NCI-H2171 (cell line): ENCODE measurements around the gene CCDC14.
A peak's percentile ranks its signal among the peaks of the same experiment; 100 is the strongest.
"Not testable (repeated sequence)": the region's sequence is repeated elsewhere in the genome, so short reads cannot be mapped to it uniquely, and the experiment has no call there.

Experiments
- DNase-seq: peaks from one replicate; lab custom pipeline; 2025; lab: John Stamatoyannopoulos, UW

CCDC14 gene

DNA sequence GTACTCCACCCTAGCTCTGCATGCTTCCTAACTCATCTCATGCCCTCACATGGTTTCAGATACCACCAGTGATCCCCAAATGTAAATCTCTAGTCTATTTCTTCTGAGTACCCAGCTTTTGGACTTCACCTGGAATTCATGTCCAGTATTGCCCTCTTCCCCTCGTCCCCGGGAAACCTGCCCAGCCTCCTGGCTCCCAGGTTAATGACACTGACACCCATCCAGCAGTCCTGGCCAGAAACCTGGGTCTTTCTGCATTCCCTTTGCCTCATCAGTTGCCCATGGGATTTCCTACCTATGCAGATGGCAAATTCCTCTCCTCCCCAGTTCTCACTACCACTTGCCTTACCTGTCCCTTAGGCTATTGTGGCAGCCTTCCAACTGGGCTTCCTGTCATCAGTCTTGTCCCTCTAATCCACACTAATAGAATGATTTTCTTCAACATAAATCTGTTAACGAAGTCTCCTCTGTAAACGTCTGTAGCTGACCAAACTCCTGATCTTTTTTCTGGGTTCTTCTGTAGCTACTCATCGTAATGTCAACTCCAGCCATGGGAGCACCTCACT is 61.6 kb downstream of the CCDC14 start:
- DNase-seq = no peak

DNA sequence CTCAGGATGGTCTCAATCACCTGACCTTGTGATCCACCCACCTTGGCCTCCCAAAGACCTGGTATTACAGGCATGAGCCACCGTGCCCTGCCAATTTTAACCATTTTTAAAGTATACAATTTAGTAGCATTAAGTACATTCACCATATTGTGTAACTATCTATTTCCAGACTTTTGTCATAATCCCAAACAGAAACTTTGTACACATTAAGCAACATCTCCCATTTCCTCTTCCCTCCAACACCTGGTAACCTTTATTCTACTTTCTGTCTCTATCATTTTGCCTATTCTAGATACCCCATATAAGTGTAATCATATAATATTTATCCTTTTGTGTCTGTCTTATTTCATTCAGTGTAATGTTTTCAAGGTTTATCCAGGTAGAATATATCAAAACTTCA is 68.0 kb downstream of the CCDC14 start:
- DNase-seq = no peak

DNA sequence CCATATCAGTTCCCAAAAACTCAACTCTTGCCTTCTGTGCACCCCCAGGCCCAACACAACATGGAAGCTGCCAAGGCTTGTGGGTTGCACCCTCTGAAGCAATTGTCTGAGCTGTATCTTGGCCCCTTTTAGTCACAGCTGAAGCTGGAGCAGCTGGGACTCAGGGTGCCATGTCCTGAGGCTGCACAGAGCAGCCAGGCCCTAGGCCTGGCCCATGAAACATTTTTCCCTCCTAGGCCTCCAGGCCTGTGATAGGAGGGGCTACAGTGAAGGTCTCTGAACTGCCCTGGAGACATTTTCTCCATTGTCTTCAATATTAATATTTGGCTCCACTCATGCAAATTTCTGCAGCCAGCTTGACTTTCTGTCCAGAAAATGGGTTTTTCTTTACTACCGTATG is 68.8 kb downstream of the CCDC14 start:
- no peak for DNase-seq

DNA sequence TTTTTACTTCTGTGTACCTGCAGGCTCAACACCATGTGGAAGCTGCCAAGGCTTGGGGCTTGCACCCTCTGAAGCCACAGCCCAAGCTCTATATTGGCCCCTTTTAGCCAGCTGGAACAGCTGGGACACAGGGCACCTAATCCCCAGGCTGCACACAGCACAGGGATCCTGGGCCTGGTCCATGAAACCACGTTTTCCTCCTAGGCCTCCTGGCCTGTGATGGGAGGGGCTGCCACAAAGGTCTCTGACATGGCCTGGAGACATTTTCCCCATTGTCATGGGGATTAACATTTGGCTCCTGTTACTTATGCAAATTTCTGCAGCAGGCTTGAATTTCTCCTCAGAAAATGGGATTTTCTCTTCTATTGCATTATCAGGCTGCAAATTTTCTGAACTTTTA is 70.0 kb downstream of the CCDC14 start:
- DNase-seq = not testable (repeated sequence)

DNA sequence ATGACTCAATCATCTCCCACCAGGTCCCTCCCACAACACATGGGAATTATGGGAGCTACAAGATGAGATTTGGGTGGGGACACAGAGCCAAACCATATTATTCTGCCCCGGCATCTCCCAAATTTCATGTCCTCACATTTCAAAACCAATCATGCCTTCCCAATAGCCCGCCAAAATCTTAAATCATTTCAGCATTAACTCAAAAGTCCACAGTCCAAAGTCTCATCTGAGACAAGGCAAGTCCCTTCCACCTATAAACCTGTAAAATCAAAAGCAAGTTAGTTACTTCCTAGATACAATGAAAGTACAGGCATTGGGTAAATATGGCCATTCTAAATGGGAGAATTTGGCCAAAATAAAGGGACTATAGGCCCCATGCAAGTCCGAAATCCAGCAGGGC is 70.9 kb downstream of the CCDC14 start:
- not testable (repeated sequence) for DNase-seq

DNA sequence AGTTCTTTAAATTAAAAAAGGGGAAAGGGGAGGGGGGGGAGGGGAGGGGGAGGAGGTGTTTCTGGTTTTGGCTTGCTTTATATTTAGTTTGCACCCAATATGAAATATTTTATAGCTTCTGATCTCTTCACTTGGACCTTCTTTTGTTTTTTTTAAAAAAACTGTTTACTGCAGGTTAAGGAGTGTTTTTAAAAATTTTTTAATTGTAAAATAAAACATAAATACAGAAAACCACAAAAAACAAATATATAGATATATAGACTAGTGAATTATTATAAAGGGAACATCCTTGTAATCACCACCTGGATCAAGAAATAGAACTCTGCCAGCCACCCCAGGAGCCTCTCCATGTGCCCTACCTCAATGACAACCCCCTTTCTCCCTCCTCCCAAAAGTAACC is 76.0 kb downstream of the CCDC14 start:
- no peak for DNase-seq

DNA sequence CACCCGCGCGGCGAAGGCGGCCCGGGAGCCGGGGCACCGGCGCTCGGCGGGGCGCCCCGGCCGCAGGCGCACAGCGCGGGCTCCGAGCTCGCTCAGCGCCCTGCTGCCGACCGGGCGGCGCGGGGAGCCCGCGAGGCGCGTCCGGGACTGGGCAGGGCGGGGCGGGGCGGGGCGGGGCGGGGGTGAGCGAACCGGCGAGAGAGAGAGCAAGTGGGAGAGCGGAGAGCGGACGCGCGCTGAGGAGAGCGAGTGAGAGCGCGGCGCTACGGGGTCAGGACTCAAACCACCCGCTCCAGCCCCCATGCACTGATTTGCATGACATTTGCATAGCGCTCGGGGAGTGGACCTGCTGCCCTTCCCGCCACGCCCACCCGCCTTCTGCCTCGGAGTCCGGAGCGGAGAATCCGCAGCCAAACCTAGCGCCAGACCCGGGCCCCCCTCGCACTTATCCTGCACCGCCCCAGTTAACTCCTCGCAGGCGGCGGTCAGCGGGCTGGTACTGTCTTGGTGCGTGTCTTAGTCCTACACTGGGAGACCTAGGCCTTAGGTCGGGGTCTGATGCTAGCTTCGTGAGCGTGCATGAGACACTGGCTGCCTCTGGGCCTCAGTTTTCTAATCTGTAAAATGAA is 76.7 kb downstream of the CCDC14 start, which contains the start of gene MYLK:
MYLK (minus strand) TSS at position 130 of the 629 bp plus-strand sequence. CDS start 90,491 bp downstream, outside the sequence.
- peak; percentile 83 for DNase-seq

DNA sequence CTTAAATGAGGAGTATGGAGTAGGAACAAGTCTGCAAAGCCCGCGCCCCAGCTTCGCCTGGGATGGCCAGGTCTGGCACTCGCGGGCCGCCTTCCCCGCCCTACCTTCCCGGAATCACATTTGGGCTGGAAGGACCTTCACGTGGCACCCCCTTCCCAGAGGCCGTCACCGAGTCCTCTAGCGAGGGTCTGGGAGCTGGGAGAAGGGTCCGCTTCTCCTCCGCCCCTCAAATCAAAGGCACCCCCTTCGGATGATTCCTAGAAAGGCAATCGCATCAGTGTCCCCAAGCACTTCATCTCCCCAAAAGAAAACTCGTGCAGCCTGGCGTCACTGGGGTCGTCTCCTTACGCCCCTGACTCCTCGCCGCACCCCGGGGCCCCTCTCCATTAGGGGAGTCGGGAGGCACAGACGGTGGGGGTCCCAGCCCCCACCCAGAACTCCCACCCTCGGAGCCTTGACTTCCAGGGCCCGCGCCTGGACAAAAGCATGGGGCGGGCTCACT is 77.3 kb downstream of the CCDC14 start:
- no peak for DNase-seq

DNA sequence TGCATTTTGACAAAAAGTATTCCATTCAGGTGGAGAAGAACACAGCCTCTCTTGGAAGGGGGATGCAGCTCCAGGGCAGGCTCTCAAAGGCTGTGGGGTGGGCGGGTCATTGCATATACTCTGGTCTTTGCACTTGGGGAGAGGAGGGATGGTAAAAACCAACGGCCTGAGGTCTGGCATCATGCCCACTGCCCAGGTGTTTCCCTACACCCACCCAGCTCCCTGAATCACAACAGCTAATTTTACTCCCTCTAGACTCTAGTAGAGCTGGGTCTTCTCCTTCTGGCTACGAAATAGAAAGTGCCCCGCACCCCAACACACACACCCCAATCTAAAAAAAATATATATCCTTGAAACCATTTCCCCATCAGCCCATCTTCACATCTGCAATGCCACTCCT is 77.9 kb downstream of the CCDC14 start:
- DNase-seq = no peak

DNA sequence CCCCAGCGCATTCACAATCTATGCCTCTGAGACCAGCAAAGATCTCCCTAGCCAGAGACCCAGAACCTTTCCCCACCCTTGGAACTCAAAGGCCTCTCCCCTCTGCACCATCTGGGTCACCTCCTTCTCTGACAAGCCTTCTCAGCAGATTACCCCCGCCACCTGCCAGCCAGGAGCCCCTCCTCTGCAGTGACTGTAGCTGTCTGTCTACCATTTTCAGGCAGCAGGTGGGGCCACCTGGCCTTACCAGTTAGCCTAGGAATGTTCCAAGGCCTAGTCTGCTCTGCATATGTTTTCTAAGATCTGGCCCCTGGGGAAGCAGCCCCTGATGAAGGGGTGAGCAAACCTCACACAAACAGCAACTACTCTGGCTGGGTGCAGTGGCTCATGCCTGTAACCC is 79.3 kb downstream of the CCDC14 start:
- peak; percentile 70 for DNase-seq

DNA sequence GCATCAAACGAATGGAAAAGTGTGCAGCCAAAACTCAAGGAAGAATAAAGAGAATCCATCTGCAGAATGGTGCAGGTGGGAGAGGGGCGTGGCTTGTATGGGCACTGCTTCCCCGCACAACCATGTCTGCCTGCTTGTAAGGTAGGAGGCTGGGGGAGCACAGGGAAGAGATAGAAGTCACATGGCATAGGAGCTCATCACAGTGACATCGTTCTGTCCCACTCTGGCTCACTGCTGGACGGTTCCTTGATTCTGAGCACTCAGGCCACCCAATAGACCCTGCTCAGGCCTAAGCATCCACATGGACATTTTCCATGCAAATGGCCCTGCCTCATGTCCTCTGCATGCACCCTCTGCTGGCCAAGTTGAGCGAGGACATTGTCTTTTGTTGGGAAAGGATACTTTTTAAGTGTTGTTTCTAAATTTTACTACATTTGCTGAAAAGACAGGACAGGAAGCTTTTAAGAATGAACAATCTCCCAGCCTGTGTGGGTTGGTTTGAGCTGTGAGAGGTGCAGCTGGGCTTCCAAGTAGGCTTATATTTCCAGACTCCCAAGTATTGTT is 79.9 kb downstream of the CCDC14 start:
- no peak for DNase-seq

DNA sequence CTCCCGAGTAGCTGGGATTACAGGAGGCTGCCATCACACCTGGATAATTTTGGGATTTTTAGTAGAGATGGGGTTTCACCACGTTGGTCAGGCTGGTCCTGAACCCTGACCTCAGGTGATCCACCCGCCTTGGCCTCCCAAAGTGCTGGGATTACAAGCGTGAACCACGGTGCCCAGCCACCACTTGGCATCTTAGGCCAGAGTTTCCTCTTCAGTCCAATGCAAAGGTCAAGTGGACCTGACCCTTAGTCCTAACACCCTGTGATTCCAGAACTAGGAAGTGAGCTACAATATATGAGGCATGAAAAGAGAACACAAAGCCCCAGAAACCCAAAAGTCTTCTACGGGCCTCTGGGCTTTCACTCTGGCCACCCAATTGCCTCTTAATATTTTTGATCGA is 82.2 kb downstream of the CCDC14 start:
- no peak for DNase-seq

DNA sequence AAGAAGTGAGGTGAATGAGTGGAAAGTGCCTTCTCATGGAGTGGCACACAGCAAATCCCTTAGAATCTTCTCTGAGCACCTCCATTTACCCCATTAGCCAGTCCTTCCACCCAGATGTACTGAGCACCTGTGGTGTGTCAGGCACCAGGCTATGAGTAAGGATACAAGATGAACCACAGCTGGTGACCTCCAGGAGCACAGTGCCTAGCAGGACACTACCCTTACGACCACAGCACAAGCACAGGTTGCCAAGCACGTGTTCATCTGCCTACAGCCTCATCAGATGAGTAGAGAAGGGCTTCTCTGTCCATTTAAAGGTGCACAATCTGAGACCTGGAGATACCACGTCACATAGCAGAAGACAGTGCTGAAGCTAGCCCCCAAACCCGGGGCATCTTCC is 83.1 kb downstream of the CCDC14 start:
- DNase-seq = no peak

DNA sequence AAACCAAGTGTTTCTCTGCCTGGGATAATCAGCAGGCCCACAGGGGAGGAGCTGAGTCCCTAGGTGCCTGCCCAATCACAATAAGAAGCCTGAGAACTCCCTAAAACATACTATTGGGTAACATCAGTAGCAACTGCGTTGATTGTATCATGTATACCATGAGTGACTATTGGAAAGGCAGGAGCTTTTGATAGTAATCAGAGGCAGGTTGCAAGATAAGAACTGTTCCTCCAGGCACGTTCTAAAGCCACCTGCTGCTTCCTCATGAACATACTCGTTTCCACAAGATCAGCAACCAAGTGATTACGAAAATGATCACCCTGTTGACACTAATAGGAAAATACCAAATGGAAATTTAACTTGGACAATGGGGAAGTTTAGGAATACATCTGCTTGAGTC is 83.6 kb downstream of the CCDC14 start:
- DNase-seq = no peak

DNA sequence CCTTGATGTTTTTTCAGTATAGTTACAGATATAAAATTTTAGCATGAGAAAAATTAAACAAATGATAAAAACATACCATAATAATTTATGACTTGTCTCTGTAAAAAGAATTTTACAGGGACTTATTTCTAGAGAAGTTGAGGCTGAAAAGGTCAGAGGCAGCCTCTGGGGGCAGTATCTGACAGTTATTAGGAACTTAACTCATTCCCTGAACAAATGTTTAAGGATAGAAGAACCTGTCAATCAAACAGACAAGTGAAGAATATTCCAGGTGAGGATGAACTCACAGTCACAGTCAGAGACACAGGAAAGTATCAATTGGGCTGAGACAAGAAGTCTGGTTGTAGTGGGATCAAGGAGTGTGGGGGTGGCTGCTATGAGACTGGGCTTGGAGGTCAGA is 84.2 kb downstream of the CCDC14 start:
- DNase-seq = no peak

DNA sequence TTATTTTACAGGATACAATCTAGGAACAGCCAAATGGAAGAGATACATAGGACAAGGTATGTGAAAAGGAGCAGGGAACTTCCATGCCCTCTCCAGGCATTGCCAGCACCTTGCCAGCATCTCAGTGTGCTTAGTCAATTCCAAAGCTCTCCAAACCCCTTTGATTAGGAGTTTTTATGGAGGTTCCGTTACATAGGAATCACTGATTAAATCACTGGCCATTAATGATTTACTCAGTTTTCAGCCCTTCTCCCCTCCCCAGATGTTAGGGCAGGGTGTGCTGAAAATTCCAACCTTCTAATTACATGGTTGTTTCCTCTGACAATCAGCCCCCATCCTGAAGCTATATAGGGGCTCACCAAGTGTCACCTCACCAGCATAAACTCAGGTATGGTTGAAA is 88.4 kb downstream of the CCDC14 start:
- no peak for DNase-seq

DNA sequence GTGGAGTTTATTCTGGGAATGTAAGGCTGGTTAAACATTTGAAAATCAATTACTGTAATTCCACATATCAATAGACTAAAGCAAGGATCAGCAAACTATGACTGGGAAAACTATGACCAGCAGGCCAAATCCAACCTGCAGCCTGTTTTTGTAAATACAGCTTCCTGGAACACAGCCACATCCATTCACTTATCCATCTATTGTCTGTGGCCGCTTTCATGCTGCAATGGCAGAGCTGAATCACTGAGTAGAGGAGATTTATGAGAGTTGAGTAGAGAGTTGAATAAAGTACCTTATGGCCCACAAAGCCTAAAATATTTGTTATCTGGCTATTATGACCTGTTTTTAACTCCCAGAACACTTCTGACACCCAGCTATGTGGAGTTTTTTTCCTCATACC is 89.1 kb downstream of the CCDC14 start:
- no peak for DNase-seq

DNA sequence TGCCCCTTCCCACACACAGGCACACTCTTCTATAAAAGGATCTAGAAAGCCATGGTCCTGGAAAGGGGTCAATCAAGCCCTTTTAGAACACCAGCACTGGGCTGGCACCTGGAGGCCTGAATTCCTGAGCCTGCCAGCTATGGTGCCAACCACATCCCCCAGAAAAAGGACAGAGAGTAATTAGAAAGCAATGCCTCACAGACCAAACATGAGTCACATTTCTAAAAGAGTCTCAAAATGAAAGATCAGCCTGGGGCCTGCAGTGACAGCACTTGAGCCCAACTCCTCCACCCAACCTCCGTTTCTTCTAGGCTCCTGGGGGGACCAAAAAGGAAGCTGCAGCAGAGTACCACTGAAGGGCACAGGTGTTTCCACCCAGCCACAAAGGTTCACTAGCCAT is 91.0 kb downstream of the CCDC14 start:
- DNase-seq = no peak

DNA sequence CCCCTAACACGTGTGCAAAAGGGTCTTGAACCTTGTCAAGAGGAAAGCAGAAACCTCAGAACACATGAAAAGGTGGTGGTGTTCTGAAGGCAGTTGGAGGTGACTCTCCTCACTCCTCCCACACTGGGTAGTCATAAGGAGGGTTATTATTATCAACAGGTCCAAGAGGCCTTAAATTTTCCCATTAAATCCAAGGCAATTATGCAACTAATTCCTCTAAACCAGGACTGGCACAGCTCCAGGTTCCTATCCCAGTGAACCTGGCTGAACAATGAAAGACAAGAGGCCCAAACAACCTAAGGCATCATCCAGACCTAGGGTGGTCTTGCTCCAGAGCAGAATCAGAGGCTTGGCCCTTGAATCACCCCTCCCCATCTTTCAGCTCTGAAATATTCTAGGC is 91.9 kb downstream of the CCDC14 start:
- DNase-seq = no peak

DNA sequence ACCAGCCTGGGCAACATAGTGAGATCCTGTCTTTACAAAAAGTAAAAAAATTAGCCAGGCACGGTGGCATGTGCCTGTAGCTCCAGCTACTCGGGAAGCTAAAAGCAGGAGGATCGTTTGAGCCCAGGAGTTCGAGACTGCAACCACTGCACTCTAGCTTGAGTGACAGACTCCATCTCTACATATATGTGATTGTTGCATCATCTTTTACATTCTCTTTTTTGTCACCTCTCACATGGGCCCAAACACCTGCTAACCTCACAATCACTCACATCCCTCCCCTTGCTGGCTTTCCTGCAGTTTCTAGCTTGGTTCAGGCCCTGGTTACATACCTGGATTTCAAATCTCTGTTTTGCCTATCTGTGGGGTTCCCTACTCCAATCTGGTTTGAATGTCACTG is 96.3 kb downstream of the CCDC14 start:
- no peak for DNase-seq
